ES-I3 (cell line): ENCODE measurements around the gene AP1S2.

Source experiments
- H3K36me3 ChIP-seq: 2 replicates; pipeline ENCODE4 v1.6.1; 2013; ENCODE audit warnings: mild to moderate bottlenecking, low read length, control low read depth, moderate library complexity; ENCODE audit not compliant: insufficient read depth
- H3K4me1 ChIP-seq: 2 replicates; pipeline ENCODE4 v1.6.1; 2013; ENCODE audit warnings: mild to moderate bottlenecking, control low read depth, low read length; ENCODE audit not compliant: insufficient read depth
- H3K9ac ChIP-seq: 2 replicates; pipeline ENCODE4 v1.6.1; 2013; ENCODE audit warnings: low read depth, mild to moderate bottlenecking, low read length, moderate library complexity
- H3K9me3 ChIP-seq: 2 replicates; pipeline ENCODE4 v1.6.1; 2013; ENCODE audit warnings: mild to moderate bottlenecking, low read length, moderate library complexity; ENCODE audit not compliant: control insufficient read depth, insufficient read depth

The AP1S2 gene

DNA sequence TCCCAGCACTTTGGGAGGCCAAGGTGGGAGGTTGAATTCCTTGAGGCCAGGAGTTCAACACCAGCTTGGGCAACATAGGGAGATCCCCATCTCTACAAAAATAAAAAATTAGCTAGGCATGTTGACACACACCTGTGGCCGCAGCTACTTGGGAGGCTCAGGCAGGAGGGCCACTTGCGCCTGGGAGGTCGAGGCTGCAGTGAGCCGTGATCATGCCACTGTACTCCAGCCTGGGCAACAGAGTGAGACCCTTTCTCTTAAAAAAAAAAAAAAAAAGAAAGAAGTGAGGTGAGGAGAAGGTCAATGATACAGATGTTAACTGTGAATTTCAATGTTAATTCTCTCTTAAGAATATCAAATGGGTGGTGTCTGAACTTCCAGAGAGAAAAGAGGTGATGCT, 15.1 kb upstream of the AP1S2 start:
- Histone ChIP-seq H3K36me3 (no peaks in the 10 kb centered on the region), H3K9me3 (no peaks in the 10 kb centered on the region), H3K4me1 (peaks cover 25% of the 10 kb centered on the region), H3K9ac (no peak overlapping the region)

DNA sequence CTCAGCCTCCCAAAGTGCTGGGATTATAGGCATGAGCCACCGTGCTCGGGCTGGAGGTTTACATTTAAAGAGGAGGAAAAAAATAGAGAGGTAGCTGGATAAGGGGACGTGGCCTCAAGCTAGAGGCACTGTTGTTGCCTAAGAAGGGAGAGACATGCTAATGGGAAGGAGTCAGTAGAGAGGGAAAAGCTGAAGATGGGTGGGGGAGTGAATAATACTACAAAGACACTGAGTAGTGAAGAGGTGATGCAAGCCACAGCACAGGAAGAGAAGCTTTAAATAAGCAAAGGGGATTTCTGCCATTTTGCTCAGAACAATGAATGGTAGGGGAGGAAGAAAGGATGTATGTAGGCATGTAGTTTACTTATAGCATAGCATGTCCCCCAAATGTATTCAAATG, 11.5 kb upstream of the AP1S2 start:
- H3K9ac ChIP-seq: no peak overlapping the region
- no peaks in the 10 kb centered on the region for H3K36me3 ChIP-seq
- no peaks in the 10 kb centered on the region for H3K9me3 ChIP-seq
- H3K4me1 ChIP-seq: peaks cover 26% of the 10 kb centered on the region

DNA sequence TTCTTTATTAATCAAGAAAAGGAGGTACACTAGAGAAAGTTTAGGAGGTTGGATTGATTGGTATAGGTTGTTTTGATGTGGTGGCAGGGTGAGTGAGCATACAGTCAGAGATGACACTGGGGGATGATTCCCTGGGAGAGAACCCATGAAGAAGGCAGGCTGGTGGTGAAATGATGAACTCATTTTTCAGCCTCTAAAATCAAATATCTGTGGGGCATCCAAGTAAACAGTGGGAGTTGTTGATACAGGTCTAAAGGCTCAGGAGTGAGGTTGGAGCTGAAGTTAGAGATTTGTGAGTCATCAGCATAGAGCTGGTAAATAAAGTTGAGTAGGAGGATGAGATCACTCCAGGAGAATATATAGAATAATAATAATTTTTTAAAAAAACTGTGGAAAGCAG, 10.0 kb upstream of the AP1S2 start:
- H3K9me3 ChIP-seq: no peaks in the 10 kb centered on the region
- H3K9ac ChIP-seq: no peak overlapping the region
- H3K36me3 ChIP-seq: no peaks in the 10 kb centered on the region
- H3K4me1 ChIP-seq: peaks cover 26% of the 10 kb centered on the region

DNA sequence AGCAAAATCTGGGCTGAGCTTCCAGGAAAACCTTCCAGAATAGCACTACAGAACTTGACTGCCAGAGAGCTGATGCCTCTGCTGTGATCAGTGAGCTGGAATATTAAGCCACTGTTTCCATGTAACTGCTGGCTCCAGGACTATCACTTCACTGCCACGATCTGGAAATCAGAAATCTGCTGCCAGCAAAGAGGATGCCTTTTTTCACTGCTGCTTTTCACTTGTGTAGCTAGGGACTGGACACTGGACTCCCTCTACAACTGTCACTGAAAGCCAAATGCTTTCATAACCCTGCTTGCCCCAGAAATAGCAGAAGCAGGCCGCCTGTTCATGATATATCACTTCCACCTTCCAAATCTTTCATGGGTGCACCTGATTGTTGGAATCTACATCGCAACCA, 9.4 kb upstream of the AP1S2 start:
- Histone ChIP-seq H3K9me3 (no peaks in the 10 kb centered on the region), H3K36me3 (no peaks in the 10 kb centered on the region), H3K4me1 (peaks cover 26% of the 10 kb centered on the region), H3K9ac (no peak overlapping the region)

DNA sequence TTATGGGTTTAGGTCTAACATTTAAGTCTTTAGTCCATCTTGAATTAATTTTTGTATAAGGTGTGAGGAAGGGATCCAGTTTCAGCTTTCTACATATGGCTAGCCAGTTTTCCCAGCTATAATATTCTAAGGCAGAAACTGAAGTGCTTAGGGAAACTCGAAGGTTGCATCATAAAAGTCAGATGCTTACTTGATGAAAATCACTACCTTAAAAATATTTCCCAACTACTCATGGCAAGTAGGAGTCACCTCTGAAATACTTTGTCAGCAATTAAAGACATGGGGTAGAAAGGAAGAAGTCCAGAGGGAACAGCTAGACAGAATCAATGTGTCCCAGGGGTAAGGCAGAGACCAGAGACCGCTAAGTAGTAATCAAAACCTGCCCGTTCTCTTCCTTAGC, 6.3 kb upstream of the AP1S2 start:
- Histone ChIP-seq H3K36me3 (no peaks in the 10 kb centered on the region), H3K9ac (no peak overlapping the region), H3K9me3 (no peaks in the 10 kb centered on the region)

DNA sequence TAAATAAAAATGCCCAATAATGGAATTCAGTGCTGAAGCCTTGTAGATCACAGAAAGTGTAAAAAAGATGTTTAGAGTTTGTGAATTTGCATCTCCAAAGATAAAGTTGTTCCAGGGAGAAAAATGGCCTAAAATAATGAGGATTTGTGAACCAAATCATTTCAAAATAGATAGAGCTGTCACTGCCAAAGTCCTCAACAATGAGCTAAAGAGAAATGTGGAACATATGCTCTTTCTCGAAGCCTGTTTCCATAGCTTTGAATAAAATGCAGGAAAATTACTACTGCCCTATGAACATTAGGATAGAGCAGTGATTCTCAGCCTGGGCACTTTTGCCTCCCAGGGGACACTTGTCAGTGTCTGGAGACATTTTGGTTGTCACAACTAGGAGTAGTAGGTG, 3.4 kb upstream of the AP1S2 start:
- H3K4me1 ChIP-seq: no peaks in the 10 kb centered on the region
- no peaks in the 10 kb centered on the region for H3K36me3 ChIP-seq
- no peaks in the 10 kb centered on the region for H3K9me3 ChIP-seq
- H3K9ac ChIP-seq: no peak overlapping the region

More for the DNA sequence above, 6.3 kb upstream of the AP1S2 start:
- H3K4me1 ChIP-seq: peaks cover 9% of the 10 kb centered on the region

DNA sequence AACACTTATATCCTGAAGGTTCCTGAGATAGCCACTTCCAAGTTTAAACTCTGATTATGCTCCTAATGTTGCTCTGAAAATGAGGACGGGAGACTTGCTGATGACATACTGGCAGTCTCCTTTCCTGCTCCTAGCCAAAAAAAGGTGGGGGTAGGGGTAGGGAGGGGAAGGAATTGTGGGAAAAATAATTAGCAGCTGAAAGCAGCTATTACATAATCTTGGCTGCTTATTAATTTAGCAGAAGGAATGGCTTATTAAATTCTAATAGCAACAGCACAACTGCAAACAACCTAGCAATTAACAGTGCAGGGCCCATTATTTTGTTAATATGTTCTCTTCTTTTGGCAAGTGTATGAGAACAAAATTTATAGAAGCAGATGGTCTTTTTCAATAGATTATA, 2.0 kb upstream of the AP1S2 start:
- Histone ChIP-seq H3K4me1 (no peaks in the 10 kb centered on the region), H3K9ac (peak overlapping the region; percentile 95), H3K9me3 (no peaks in the 10 kb centered on the region), H3K36me3 (no peaks in the 10 kb centered on the region)

DNA sequence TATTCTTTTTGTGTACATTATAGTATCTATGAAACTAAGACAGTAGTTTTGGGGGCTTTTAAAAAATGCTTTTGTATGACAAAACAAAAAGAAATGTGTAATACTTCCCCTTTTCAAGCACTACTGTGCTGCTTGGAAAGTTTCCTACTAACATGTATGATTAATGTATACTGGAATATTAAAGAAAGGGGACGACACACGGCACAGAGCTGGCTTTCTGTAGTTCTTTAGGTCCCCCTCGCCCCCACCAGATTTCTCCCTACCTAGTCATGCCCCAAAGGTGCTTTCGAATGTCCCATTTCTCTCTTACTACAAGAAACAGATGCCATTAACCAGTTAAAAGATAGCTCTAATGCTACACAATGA, 1.6 kb upstream of the AP1S2 start:
- H3K4me1 ChIP-seq: peaks cover 1% of the 10 kb centered on the region; the same call in 1 of the 2 replicates
- no peaks in the 10 kb centered on the region for H3K36me3 ChIP-seq
- no peaks in the 10 kb centered on the region for H3K9me3 ChIP-seq
- peak overlapping the region; percentile 95 for H3K9ac ChIP-seq

DNA sequence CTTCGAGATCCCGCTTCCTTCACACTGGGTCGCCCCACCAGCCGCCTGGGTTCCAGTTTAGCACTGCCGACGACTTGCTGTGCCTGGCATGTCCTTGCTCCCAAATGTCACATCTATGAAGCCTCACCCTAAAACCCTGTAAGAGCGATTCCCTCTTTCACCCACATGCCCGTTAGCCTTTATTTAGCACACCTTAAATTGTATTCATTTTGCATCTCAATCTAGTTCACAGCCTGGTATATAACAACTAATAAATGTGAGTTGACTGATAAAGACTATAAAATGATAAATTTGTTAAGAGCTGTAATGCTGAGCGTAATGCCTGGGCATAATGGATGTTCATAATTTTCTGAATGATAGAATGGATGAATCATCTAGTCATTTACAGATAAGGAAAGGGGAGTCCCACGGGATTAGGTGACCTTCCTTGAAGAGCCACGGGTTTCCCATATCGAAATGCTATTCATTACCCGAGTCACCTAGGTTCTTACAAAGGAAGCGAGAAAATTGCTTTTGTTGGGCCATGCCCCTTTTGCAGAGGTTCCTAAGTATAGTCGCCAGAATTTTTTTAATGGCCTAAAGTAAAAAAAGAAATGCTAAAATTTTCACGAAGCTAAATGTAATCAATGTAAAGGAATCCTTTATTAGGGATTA, 1.1 kb upstream of the AP1S2 start:
- Histone ChIP-seq H3K9ac (peak overlapping the region; percentile 95), H3K36me3 (no peaks in the 10 kb centered on the region; the same call in 1 of the 2 replicates), H3K4me1 (peaks cover 7% of the 10 kb centered on the region; the same call in 1 of the 2 replicates), H3K9me3 (no peaks in the 10 kb centered on the region)

DNA sequence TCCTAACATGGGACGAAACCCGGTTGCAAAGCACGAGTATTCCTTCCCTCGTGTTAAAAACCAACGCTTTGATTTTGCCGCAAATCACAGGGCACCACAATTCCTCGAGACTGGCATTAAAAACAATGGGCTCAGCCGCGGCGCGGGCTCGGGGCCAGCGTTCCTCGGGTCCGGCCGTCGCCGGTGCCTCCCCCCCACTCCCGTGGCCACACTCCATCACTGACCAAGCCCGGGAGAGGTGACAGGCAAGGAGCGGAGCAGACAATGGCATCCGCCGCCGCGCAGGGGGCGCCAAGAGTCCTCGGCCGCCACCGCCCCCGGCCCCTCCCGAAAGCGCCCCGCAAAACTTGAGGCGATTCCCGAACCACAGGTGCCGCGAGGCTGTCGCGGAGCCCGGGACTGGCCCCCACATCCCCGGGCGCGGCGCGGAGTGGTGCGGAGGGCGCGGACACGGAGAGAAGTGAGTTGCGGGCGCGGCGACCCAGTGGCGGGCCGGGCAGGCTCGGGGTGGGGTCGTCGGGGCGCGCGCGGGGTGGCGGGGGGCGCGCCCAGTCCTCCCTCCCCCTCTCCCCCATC, 445 bp downstream of the AP1S2 start:
- peak overlapping the region; percentile 95 for H3K9ac ChIP-seq
- peaks cover 5% of the 10 kb centered on the region; the same call in 1 of the 2 replicates for H3K36me3 ChIP-seq
- no peaks in the 10 kb centered on the region for H3K9me3 ChIP-seq
- H3K4me1 ChIP-seq: peaks cover 13% of the 10 kb centered on the region; the same call in 1 of the 2 replicates

DNA sequence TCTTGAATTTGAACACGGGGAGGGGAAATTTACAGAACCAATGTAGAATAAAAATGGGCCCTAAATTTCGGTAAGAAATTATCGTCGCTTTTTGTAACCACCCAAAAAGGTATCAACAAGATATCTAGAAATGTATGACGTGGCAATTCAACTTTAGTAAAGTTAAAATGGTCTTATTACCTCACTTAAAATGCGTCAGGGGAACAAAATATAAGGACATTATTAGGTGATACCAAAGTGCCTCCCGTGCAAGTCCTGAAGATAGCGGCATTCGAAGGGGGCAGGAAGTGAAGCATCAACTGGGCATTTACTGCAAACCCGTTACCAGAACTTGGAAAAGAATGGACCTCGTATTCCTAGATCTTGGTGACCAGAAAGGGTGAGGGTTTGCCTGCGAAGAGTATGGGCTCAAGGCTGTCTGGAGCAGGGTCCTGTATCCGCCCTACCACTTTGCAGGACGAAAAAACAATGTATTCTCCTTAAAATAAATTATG, 980 bp downstream of the AP1S2 start:
- Histone ChIP-seq H3K36me3 (peaks cover 9% of the 10 kb centered on the region; the same call in 1 of the 2 replicates), H3K9ac (peak overlapping the region; percentile 95), H3K4me1 (peaks cover 17% of the 10 kb centered on the region; the same call in 1 of the 2 replicates), H3K9me3 (no peaks in the 10 kb centered on the region)

DNA sequence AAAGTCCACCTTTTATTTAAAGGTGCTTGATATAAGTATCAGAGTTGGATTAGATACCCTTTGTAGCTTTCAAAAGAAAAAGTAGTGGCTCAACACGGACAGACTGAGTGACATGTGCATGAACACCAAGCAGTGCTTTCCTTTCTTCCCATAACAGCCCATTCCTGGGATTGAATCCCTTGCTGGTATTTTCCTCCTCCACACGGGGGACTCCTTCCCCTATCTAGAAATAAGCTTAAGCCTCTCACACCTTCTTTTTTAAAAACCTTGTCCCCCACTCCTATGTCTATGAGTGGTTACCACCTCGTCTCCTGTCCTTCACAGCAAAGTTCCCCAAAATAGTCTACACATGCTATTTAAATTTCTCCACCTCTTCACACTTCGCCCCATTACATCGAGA, 5.1 kb downstream of the AP1S2 start:
- Histone ChIP-seq H3K36me3 (peaks cover 27% of the 10 kb centered on the region), H3K9ac (no peak overlapping the region), H3K9me3 (no peaks in the 10 kb centered on the region), H3K4me1 (peaks cover 28% of the 10 kb centered on the region; the same call in 1 of the 2 replicates)

DNA sequence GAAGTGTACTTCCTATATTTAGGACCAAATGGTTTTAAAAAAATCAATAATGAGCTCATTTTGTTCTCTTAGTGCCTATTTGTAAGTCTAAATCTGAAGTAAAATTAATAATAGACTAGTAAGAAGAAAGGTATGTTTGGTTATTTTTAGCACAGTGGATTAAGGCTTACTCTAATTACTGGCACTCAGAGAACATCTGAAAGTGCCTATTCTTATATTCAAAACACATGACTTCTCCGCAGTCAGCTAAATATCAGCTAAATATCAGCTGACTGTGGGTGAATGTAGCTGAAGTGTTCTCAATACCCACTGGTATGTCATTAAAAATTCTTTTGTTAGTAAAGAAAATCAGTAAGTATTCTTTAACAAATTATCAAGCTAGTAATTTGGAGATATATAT, 6.0 kb downstream of the AP1S2 start:
- H3K9me3 ChIP-seq: no peaks in the 10 kb centered on the region
- peaks cover 28% of the 10 kb centered on the region; the same call in 1 of the 2 replicates for H3K4me1 ChIP-seq
- peaks cover 35% of the 10 kb centered on the region for H3K36me3 ChIP-seq
- H3K9ac ChIP-seq: no peak overlapping the region

DNA sequence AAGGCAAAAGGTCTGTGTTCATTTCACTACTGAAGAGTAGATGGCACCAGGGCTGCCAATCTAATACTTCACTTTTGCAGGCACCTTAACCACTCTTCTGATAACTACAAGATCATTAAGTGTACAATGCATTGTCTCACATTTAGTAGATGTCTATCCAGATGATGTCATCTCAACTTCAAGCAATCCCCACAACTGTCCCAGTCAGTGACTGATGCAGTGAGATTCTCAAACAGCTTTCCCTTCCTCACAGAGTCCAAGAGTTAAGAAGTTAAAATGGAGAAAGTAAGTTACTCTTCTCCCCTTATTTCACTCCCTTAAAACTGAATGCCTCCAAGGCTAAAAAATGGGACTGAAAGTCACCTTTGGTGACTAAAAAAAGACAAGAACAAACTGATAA, 10.7 kb downstream of the AP1S2 start:
- Histone ChIP-seq H3K9me3 (no peaks in the 10 kb centered on the region), H3K9ac (no peak overlapping the region), H3K36me3 (peaks cover 44% of the 10 kb centered on the region), H3K4me1 (peaks cover 13% of the 10 kb centered on the region; the same call in 1 of the 2 replicates)

DNA sequence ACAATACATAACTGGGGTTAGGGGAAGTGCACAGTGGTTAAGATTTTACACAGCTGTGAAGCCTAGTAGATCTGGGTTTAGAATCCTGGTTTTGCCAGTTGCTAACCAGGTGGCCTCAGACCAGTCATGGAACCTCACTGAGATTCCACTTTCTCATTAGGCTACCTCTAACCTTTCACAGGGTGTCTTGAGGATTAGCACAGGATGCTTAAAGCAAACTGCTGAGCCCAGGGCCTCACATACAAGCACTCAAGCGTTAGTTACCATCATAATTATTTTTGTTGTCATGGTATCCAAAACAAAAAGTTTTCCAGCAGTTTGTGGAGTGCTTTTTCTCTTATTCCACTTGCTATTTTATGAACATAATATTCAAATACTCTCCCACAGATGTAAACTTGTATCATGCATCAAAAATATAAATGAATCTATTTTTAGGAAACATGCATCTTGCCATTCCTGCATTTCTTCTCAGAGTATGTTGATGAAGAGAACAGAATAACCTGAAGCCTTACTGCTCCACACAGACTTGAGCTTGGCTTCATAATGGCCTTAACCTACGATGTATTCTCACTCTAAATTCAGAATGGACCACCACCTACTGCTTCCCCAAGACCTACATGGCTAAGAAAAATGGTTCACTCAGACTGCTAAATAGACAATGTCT, 12.6 kb downstream of the AP1S2 start:
- Histone ChIP-seq H3K9ac (no peak overlapping the region), H3K36me3 (peaks cover 38% of the 10 kb centered on the region)

More for the DNA sequence above, 12.6 kb downstream of the AP1S2 start:
- Histone ChIP-seq H3K4me1 (no peaks in the 10 kb centered on the region; the same call in 1 of the 2 replicates), H3K9me3 (no peaks in the 10 kb centered on the region)
